AG08396 (cell line): ENCODE results near the gene HPCAL1.
"Not testable (repeated sequence)": the region's sequence is repeated elsewhere in the genome, so short reads cannot be mapped to it uniquely, and the experiment has no call there.

Experiments
- DNase-seq: peaks from one replicate; pipeline ENCODE4 v3.0.0; 2012; ENCODE audit warnings: low spot score, mixed read lengths

The HPCAL1 gene

DNA sequence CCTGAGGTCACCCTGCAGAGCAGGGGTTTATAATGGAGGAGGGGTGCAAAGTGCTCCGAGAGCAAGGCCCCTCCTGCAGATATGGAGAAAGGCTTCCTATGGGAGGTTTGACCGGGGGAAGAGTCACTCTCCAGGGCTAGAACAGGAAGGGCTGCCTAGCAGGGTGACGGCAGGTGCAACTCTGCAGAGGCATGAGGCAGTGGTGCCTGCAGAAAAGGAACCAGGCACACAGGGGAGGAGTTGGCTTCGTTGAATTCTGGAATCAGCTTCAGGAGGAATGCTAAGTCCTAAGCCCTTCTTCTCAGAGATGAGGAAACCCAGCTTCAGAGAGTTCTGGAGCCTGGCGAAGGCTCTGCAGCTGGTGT, 17.5 kb upstream of the HPCAL1 start:
- DNase-seq, result no peak

DNA sequence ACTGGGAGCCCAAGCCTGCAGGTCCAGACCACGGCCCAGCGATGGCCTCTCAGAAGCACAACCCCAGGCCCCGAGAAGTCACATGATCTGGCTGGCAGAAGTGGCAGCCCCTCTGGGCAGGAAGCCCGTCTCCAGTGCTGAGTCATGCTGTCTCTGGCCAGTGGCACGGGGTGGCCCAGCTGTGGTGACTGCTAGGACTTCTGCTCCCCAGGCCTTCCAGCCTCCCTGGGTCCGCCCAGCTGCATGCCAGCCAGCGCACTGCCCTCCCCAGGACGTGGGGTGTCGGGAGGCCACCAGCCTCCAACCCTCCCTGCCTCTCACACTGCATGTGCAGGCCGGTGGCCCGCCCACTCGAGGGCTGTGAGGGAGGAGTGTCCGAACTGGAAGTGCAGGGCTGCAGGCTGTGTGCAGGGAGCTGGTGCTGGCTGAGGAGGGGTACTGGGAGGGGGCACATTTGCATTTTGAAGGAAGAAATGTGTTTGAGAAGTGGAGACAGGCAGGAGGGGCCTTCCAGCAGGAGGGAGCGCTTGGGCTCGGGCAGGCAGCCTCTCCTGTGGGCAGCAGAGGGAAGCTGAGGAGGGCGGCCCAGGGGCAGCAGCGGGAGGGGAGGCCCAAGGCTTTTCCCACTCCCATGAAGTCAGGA, 17.0 kb upstream of the HPCAL1 start:
- peak; percentile 76 for DNase-seq

DNA sequence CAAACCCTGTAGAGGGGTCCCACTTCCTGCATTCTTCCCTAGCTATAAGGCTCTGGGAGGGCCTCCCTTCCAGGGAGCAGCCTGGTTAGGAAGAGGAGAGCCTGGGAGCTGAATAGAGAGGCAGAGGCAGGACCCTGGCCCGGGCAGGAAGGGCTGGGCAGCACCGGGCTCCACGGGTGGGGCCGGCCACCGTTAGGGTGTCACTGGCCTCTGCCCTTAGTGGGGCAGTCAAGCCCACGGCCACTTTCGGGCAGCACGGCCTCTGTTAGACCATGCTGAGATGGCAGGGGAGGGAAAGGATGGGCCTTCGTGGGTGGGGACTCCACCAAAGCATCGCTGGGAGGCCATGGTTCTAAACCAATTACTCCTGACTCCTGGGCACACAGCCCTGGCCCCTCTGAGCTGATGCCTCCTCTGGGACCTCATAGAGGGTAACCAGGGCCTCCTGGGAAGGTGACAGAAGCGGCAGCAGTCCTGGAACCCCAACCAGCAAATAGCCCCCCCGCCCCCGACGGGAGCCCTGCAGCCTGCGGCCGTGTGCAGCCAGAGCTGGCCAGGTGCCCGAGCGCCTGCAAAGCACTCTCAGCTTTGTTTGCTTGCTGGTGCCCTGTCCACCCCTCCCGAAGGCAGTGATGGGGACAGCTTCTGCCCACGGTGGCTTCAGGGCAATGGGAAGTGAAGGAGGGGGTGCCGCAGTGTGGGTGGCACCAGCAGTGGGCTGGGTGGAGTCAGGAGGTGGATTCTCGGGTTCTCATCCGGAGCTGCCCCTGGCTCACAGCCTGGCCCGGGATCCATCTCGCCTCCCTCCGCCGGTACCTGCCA, 16.3 kb upstream of the HPCAL1 start:
- DNase-seq, result no peak

DNA sequence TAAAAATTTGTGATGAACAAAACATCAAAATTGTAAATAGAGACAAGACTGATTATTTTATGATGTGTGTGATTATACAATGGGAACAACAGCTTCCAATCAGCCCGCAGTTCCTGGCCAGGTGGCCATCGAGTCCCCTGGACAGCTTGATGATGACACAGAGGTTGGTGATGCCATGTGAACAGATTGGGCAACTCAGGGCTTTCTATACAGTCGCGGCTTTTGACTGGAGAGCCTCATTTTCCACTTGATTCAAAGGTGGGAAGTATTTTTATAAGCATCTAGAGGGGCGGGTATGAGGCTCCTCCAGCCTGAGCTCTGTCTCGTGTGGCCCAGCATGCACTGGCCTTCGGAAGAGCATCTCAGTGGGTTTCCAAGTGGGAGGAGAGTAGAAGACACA, 14.9 kb upstream of the HPCAL1 start:
- no peak for DNase-seq

DNA sequence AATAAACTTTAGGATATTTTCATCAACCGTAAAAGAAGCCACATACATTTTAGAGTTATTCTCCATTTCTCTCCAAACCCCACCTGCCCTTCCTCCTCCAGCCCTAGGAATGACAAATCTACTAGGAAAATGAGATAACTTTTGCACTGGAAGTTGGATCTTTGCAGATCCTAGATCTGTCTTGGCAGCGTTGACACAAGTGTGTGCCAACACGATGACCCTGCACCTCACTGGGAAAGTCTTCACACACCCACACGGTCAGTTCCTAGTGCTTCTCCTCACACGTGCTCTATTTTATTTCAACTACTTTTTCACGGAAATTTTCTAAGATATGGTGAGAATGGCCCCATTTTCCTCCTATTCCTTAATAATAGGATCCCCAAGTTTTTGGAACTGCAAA, 14.1 kb upstream of the HPCAL1 start:
- no peak for DNase-seq

DNA sequence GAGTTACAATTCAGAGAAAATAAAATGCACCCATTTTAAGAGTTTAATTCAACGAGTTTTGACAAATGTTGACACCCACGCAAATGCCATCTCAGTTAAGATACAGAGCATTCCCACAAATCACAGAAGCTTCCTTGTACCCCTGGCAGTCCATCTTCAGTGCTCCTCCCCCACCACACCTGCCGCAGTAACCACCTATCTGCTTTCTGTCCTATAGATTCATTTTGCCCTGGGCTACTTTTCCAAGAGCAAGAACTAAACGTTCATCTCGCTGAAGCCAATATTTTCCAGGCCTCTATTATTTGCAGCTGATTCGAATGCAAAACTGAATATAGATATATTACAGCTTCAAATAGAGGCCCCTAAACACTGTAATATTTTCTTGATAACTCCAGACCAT, 13.4 kb upstream of the HPCAL1 start:
- DNase-seq, result no peak

DNA sequence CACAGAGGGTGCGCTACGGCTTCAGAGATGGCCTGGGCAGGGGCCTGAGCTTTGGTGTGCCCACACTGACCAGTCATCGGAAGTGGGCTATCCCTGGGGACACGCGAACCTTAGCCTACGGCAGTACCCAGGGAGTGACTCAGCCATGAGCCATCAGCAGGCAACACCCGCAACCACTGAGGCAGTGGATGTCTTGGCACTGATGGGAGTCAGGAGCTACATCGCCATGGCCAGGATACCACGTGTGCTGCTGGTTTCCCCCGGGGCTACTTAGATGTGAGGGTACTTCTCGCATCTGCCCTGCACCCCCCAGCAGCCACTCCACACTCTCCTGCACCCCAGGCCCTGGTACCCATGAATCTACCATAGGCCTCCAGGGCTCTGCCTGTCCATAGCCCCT, 12.8 kb upstream of the HPCAL1 start:
- DNase-seq, result no peak

DNA sequence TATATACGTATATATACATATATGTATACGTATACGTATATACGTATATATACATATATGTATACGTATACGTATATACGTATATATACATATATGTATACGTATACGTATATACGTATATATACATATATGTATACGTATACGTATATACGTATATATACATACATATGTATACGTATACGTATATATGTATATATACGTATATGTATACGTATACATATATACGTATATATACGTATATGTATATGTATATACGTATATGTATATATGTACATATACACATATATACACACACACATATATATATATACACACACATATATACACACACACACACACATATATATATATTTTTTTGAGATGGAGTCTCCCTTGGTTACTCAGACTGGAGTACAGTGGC, 11.3 kb upstream of the HPCAL1 start:
- not testable (repeated sequence) for DNase-seq

DNA sequence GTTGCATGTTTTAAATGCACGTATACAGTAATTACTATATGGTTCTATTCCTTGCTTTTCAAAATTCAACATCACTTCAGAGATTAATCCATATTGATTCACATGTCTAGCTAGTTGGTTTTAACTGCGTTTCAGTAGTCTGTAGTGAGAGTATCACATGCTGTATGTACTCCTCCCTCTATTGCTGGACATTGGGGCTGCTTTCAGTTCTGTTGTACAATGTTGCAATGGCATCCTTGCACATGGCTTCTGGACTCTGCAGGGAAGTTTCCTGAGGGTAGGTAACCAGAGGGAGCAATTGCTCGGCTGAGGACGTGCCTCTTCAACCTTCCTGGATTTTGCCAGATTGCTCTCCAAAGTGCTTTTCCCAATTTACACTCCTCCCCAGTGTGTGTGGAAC, 10.7 kb upstream of the HPCAL1 start:
- DNase-seq, result no peak

DNA sequence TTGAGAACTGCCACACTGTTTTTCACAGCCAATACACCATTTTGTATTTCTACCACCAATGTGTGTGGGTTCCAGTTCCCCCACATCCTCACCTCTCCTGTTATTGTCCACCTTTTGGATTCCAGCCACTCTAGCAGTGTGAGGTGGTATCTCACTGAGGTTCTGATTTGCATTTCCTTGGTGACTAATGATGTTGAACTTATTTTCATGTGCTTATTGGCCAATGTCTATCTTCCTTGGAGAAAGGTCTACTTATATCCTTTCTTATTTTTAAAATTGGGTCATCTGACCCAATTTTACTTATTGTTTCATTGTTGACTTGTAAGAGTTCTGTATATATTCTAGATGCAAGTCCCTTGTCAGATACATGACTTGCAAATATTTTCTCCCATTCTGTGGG, 9.1 kb upstream of the HPCAL1 start:
- no peak for DNase-seq

DNA sequence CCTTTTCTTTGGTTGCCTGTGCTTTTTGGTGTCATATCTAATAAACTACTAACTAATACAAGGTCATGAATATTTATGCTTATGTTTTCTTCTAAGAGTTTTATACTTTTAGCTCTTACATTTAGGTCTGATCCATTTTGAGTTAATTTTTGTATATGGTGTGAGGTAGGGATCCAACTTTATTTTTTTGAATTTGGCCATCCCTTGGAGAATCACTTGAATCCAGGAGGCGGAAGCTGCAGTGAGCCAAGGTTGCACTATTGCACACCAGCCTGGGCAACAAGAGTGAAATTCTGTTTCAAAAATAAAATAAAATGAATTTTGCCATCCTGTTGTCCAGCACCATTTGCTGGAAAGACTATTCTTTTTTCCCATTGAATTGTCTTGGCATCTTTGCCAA, 8.6 kb upstream of the HPCAL1 start:
- DNase-seq, result no peak

DNA sequence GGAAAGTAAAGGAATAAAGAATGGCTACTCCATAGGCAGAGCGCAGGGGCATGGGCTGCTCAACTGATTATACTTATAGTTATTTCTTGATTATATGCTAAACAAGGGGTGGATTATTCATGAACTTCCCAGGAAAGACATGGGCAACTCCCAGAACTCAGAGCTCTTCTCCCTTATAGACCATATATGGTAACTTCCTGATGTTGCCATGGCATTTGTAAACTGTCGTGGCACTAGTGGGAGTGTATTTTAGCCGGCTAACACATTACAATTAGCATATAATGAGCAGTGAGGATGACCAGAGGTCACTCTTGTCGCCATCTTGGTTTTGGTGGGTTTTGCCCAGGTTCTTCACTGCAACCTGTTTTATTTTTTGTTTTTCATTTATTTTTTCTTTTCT, 7.1 kb upstream of the HPCAL1 start:
- not testable (repeated sequence) for DNase-seq

DNA sequence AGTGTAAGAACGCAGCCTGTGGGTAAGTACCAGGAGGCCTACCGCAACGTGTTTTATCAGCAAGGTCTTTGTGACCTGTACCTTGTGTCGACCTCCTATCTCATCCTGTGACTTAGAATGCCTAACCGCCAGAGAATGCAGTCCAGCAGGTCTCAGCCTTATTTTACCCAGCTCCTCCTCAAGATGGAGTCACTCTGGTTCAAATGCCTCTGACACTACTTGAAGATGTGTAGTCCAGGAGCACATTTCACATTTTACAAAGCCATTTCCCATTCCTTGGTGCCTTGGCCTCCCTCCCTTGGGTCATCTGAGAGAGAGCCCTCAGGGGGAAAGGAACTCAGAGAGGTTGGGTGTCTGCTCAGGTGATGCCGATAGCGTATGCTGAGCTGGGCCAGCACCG, 6.6 kb upstream of the HPCAL1 start:
- DNase-seq, result no peak

DNA sequence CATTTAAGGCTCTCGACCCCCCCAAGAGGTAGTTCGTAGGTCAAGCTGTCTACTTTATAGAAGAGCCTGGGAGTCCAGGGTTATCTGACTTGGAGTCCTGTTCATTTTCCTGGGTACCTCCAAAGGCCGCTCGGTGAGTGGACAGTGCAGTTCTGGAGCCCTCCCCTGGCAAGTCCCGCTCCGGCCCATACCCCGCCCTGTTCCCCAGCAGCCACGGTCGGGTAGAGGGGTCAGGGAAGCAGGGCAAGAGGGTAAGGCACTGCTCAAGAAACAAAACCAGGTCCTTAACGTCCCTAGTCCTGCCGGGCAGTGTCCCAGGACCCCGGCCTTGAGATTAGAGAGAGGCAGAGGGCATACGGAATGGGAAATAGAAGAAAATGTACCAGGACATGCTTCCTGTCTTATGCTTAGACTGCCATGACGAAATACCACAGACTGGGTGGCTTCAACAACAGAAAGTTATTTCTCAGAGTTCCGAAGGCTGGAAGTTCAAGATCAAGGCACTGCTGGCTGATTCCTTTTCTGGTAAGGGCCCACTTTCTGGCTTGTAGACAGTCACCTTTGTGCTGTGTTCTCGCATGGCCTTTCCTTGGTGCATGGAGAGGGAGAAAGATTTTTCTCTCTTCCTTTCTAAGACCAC, 5.4 kb upstream of the HPCAL1 start:
- no peak for DNase-seq

DNA sequence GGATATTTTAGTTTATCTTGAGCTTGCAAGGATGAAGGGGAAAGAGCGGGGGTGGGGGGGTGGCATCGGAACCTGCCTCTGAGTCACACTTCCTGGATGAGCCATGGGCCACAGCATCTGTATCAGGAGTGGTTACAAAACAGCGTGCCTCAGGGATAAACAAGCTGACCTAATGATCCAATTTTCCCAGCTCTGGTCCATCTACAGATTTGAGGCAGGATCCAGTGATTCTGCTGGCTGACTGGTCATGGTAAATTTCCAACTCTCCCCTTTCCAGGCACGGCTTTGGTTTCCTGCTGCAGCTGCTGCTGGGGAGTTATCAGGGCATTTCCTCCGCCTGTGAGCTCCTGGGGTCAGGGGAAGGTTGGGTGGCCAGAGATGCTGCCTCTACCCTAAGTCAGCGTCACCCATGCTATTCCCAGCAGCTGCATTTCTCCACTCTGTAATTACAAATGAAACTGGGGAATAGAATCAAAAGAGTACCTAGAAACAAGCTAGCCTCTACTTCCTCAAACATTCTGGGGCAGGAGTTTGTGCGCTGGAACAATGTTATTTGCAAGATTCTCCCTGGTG, 4.7 kb upstream of the HPCAL1 start:
- DNase-seq, result peak; percentile 86

DNA sequence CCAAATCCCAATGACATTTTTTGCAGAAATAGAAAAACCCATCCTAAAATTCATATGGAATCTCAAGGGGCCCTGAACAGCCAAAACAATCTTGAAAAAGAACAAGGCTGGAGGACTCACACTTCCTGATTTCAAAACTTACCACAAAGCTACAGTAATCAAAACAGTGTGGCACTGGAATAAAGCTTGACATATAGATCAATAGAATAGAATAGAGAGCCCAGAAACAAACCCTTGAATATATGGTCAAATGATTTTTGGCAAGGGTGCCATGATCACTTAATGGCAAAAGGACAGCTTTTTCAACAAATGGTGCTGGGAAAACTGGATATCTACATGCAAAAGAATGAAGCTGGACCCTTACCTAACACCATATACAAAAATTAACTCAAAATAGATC, 3.9 kb upstream of the HPCAL1 start:
- DNase-seq, result not testable (repeated sequence)

DNA sequence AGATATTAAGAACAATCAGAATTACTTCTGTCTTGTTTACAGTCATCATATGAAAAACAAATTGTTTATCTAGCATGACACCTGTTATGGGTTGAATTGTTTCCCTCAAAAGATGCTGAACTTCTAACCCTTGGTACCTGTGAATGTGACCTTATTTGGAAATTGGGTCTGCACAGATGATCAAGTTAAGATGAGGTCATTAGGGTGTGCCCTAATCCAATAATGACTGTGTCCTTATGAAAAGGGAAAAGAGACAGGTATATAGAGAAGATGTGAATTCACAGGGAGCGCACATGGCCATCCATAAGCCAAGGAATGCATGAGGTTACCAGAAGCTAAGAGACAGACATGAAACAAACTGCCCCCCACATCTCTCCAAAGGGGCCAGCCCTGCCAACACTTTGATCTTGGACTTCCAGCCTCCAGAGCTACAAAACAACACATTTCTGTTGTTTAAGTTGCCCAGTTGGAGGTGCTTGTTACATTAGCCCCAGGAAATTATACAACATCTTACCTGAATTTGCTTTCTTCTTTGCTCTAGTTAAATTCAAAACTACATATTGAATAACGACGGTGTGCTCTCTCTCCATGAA, 2.3 kb upstream of the HPCAL1 start:
- no peak for DNase-seq

DNA sequence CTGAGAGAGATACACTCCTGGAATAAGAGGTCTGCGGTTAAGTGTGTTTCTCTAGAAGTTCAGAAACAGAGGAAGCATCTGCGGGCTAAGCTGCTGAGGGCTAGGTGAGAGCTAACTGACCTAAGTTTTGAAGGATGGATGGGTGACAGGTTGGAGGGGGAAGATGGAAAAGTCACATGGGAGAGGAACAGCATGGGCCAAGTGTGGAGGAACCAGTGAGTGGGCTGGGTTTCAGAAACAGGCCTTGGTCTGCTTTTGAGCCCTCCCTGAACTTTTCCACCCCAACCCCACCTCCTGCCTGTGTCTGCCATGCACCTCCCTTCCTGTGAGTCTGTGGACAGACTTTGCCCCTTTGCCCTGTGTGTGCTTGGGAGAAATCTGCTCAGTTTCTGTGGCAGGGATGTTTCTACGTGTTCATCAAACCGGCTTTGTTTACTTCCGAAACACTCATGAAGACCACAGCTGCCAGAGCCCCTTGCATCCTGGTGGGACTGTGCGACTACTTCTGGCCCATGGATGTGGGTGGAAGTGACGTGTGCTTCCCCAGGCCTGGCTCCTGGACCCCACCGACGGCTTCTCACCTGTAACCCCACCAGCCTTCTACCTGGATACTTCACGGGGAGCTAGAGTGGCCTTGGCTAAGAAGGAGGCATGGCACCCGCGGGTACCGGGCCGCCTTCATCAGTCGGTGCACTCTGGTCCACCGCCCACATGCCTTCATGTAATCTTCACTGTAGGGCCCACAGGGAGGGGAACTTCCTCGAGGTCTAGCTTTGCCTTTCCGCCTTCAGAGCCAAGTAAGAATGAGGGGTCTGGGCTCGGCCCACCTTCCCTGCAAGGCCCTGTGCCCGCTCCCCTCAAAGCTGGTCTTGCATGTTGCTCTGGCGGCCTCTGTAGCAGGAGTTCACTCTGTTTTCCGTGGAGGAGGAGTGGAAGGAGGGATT, 1.4 kb upstream of the HPCAL1 start:
- DNase-seq, result no peak

DNA sequence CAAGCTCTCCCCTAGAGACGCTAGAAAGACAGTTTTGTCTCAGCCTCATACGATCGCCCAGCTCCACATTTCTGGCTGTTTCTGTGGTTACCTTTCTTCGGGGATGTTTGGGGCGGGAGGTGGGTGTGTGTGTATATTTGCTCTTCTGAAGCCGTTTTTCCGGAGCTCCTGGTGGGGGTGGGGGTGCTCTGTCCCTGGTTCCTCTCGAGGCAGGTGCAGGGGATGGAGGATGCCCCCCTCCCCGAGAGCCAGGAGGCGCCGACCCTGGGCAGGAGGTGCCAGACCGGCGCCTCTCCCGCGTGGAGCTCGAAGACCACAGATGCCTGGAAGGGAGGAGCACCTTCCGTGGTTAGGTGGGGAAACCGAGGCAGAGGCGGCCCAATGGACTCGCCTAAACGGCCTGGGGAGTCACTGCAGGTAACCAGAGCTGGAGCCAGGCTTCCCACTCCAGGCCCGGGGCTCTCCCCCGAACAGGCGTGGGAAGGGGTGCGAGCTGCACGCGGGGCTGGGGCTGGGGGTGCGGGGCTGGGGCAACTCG, 694 bp upstream of the HPCAL1 start:
- no peak for DNase-seq

DNA sequence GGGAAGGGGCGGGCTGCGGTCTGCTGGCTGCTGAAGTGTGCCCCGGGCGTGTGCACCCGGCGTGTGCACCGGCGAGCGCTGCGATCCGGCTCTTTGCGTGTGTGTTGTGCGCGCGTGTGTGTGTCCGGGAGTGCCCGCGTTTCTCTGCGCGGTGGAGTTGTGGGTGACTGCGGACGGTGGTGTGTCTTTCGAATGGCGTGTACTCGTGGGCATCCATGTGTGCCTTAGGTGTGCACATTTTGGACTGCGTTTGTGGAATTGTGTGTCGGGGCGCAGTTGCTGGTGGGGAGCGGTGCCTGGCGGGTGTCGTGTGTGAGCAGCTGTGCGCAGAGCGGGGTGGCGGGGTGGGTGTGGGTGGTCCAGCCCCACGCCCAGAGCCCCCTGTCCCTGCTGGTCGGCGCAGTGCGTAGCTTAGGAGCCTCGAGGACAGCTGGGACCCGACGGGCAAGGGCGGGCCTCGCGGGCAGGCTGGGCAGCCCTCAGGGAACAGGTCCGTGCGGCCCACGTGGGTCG, 533 bp downstream of the HPCAL1 start:
- DNase-seq, result peak; percentile 51
